ENCODE data around the gene APMAP.

Gene APMAP

DNA sequence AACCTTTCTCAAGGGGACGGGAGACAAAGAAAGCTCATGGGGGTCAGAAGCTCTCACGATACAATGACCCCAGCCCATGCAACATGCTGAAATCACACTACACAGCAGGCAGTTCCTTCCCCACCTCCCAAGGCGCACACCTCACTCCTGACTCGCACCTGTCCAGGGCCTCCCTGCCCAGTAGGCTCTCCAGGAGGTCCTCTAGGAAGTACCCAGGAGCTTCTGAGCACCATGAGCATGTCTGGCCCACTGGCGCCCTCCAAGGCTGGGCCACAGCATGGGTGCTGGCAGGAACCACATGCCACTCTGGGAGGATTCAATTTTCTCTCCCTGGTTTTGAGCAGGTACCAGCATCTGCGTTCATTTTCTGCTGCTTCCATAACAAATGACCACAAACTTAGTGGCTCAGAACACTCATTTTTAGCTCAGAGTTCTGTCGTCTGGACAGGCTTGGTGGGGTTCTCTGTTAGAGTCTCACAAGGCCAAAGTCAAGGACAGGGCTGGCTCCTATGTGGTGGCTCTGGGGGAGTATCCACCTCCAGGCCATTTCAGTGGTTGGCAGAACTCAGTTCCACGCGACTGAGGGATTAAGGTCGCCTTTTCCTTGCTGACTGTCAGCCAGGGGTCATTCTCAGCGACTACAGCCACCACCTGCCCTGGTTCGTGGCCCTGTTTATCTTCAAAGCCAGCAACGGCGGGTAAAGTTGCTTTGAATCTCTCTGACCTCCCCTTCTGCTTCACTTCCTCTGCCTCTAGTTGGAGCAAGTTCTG, 32.7 kb upstream of the APMAP start:
- H3K27me3 ChIP-seq (ENCODE audit: control insufficient read depth in 5 of 5, insufficient read depth in 4 of 5, low read length in 5 of 5): no peaks in the 10 kb centered on the region
- no peak overlapping the region for H3K27ac ChIP-seq (ENCODE audit: low read depth, low read length)
- no peaks in the 10 kb centered on the region for H3K9me3 ChIP-seq (ENCODE audit: control insufficient read depth in 5 of 5, low read length in 5 of 5)
- no peak overlapping the region for H3K9ac ChIP-seq (ENCODE audit: low read length in 5 of 5)
- H3K36me3 ChIP-seq (ENCODE audit: control insufficient read depth in 5 of 5, insufficient read depth in 5 of 5, low read length in 5 of 5): peaks cover 0 to 39% (median 16%) of the 10 kb centered on the region in 5 donors
- H3K4me1 ChIP-seq (ENCODE audit: control insufficient read depth in 5 of 5, insufficient read depth in 5 of 5, low read length in 5 of 5): peaks cover 0 to 5% (median 0%) of the 10 kb centered on the region in 5 donors
- H3K4me3 ChIP-seq (ENCODE audit: low read depth in 1 of 5, low read length in 5 of 5): no peak overlapping the region

DNA sequence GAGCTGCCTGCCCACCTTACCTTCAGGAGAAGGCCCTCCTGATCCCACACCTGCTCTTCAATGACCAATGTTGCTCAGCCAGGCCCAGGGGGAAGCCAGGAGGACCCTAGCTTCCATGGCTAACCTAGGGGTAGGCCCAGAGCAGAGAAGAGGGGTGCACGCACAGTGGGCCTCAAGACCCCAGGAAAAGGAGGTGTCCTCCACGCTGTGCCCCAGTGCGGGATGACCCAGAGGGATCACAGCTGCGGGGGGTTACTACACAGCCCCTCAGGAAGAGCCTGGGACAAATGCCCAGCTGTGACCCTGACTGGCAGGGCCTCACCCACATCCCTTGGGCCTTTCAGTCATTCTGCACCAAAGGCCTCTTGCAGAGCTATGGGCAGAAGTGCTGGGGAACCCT, 31.6 kb upstream of the APMAP start:
- Histone ChIP-seq H3K4me3 (ENCODE audit: low read depth in 1 of 5, low read length in 5 of 5) (no peak overlapping the region), H3K9me3 (ENCODE audit: control insufficient read depth in 5 of 5, low read length in 5 of 5) (no peaks in the 10 kb centered on the region), H3K9ac (ENCODE audit: low read length in 5 of 5) (no peak overlapping the region), H3K4me1 (ENCODE audit: control insufficient read depth in 5 of 5, insufficient read depth in 5 of 5, low read length in 5 of 5) (peaks cover 0 to 5% (median 0%) of the 10 kb centered on the region in 5 donors), H3K27me3 (ENCODE audit: control insufficient read depth in 5 of 5, insufficient read depth in 4 of 5, low read length in 5 of 5) (no peaks in the 10 kb centered on the region), H3K36me3 (ENCODE audit: control insufficient read depth in 5 of 5, insufficient read depth in 5 of 5, low read length in 5 of 5) (peaks cover 0 to 37% (median 17%) of the 10 kb centered on the region in 5 donors), H3K27ac (ENCODE audit: low read depth, low read length) (no peak overlapping the region)

DNA sequence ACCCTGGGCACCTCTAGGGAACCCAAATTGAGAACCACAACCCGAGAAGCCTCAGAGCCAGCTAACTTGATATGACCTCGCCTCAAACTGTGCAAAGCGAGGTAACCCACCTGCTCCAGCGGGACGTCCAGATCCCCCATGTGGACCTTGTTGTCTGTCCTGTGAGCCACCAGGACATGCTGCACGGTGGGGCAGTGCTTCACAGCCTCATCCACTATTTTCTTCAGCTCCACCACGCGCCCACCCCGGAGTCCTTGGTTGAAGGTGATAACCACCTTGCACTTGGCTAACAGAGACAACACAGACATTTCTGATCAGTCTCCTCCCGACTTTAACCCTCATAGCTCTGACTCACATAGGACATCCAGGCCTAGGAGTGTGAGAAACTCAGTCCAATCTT, 30.8 kb upstream of the APMAP start:
- H3K9ac ChIP-seq (ENCODE audit: low read length in 5 of 5): no peak overlapping the region
- no peak overlapping the region for H3K27ac ChIP-seq (ENCODE audit: low read depth, low read length)
- no peak overlapping the region for H3K4me3 ChIP-seq (ENCODE audit: low read depth in 1 of 5, low read length in 5 of 5)

DNA sequence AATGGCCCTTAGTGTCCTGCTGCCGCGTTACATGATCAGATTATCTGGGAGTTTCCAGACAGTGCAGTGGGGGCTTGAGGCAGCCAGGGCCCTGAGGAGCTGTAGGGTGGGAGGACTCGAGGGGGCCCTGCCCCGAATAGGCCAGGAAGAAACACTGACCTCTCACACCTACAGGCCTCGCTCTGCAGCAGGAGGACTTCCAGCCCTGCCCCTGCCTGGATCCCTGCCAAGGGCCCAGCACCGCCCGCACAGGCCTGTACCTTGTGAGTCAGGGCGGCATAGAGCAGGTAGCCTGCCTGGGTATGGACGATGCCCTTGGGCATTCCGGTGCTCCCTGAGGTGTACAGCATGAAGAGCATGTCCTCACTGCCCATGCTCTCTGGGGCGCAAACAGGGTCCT, 30.1 kb upstream of the APMAP start:
- H3K4me1 ChIP-seq (ENCODE audit: control insufficient read depth in 5 of 5, insufficient read depth in 5 of 5, low read length in 5 of 5): peaks cover 0 to 5% (median 0%) of the 10 kb centered on the region in 5 donors
- H3K36me3 ChIP-seq (ENCODE audit: control insufficient read depth in 5 of 5, insufficient read depth in 5 of 5, low read length in 5 of 5): peaks cover 0 to 46% (median 19%) of the 10 kb centered on the region in 5 donors

More for the DNA sequence above, 30.8 kb upstream of the APMAP start:
- H3K36me3 ChIP-seq (ENCODE audit: control insufficient read depth in 5 of 5, insufficient read depth in 5 of 5, low read length in 5 of 5): peaks cover 0 to 43% (median 19%) of the 10 kb centered on the region in 5 donors
- no peaks in the 10 kb centered on the region for H3K9me3 ChIP-seq (ENCODE audit: control insufficient read depth in 5 of 5, low read length in 5 of 5)
- H3K4me1 ChIP-seq (ENCODE audit: control insufficient read depth in 5 of 5, insufficient read depth in 5 of 5, low read length in 5 of 5): peaks cover 0 to 5% (median 0%) of the 10 kb centered on the region in 5 donors
- H3K27me3 ChIP-seq (ENCODE audit: control insufficient read depth in 5 of 5, insufficient read depth in 4 of 5, low read length in 5 of 5): no peaks in the 10 kb centered on the region

DNA sequence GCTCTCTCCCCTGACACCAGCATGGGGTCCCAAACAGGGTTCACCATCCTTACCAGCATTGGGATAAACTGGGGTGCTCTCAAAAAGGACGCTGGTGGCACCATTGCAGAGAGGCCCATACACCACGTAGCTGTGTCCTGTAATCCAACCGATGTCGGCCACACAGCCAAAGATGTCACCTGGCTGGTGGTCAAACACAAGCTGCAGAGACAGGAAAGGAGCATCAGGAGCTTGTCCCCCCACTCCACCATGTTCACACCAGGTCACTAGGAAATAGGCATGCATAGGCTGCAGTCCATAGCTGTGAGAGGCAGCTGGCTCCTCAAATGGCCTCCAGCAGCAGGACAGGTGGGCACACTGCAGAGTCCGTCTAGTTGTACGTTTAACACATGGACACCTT, 28.8 kb upstream of the APMAP start:
- Histone ChIP-seq H3K9me3 (ENCODE audit: control insufficient read depth in 5 of 5, low read length in 5 of 5) (no peaks in the 10 kb centered on the region), H3K4me1 (ENCODE audit: control insufficient read depth in 5 of 5, insufficient read depth in 5 of 5, low read length in 5 of 5) (peaks cover 0 to 5% (median 0%) of the 10 kb centered on the region in 5 donors), H3K27ac (ENCODE audit: low read depth, low read length) (no peak overlapping the region), H3K9ac (ENCODE audit: low read length in 5 of 5) (no peak overlapping the region), H3K27me3 (ENCODE audit: control insufficient read depth in 5 of 5, insufficient read depth in 4 of 5, low read length in 5 of 5) (no peaks in the 10 kb centered on the region), H3K4me3 (ENCODE audit: low read depth in 1 of 5, low read length in 5 of 5) (no peak overlapping the region), H3K36me3 (ENCODE audit: control insufficient read depth in 5 of 5, insufficient read depth in 5 of 5, low read length in 5 of 5) (peaks cover 0 to 56% (median 19%) of the 10 kb centered on the region in 5 donors)

More for the DNA sequence above, 30.1 kb upstream of the APMAP start:
- no peak overlapping the region for H3K27ac ChIP-seq (ENCODE audit: low read depth, low read length)
- H3K9me3 ChIP-seq (ENCODE audit: control insufficient read depth in 5 of 5, low read length in 5 of 5): no peaks in the 10 kb centered on the region
- peak overlapping the region in 1 of 5 donors; percentile 35 for H3K9ac ChIP-seq (ENCODE audit: low read length in 5 of 5)
- no peaks in the 10 kb centered on the region for H3K27me3 ChIP-seq (ENCODE audit: control insufficient read depth in 5 of 5, insufficient read depth in 4 of 5, low read length in 5 of 5)
- H3K4me3 ChIP-seq (ENCODE audit: low read depth in 1 of 5, low read length in 5 of 5): no peak overlapping the region

DNA sequence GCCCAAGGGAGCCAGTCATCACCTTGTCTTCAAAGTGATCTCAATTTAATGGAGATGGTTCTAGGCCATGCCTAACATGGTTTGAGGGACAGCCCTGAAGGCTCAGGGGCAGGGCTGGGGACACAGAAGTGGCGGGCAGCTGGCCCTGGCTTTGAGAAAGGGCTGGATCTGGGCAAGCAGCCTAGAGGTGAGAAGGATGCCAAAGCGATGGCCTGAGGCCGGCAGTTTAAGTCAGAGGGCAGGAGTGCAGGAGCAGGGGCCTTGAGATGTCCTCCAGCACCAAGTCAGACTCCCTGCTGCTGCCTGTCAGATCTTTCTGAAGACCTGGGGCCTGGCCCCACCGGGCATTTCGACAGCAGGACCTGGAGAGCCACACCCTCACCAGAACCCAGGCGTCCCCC, 28.4 kb upstream of the APMAP start:
- Histone ChIP-seq H3K4me1 (ENCODE audit: control insufficient read depth in 5 of 5, insufficient read depth in 5 of 5, low read length in 5 of 5) (peaks cover 0 to 5% (median 0%) of the 10 kb centered on the region in 5 donors), H3K27ac (ENCODE audit: low read depth, low read length) (no peak overlapping the region), H3K27me3 (ENCODE audit: control insufficient read depth in 5 of 5, insufficient read depth in 4 of 5, low read length in 5 of 5) (no peaks in the 10 kb centered on the region), H3K9ac (ENCODE audit: low read length in 5 of 5) (no peak overlapping the region), H3K4me3 (ENCODE audit: low read depth in 1 of 5, low read length in 5 of 5) (no peak overlapping the region), H3K36me3 (ENCODE audit: control insufficient read depth in 5 of 5, insufficient read depth in 5 of 5, low read length in 5 of 5) (peaks cover 0 to 58% (median 19%) of the 10 kb centered on the region in 5 donors), H3K9me3 (ENCODE audit: control insufficient read depth in 5 of 5, low read length in 5 of 5) (no peaks in the 10 kb centered on the region)

DNA sequence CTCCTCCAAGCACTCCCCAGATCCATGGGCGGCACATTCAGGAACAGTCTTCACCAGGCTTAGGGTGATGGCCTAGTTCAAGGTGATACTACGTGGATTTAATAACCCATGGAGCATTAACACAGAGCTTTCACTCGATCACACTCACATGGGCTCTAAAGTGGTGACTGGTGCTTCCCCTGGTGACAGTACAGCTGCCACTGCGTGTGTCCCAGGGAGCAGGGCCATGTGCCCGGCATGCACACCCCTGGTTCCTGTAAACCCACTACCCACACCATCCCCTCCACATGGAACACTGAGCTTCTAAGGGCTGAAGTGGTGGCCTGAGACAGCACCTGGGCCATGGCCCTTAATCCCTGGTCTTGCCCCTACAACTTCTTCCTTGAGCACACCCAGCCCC, 27.8 kb upstream of the APMAP start:
- peaks cover 0 to 62% (median 19%) of the 10 kb centered on the region in 5 donors for H3K36me3 ChIP-seq (ENCODE audit: control insufficient read depth in 5 of 5, insufficient read depth in 5 of 5, low read length in 5 of 5)

DNA sequence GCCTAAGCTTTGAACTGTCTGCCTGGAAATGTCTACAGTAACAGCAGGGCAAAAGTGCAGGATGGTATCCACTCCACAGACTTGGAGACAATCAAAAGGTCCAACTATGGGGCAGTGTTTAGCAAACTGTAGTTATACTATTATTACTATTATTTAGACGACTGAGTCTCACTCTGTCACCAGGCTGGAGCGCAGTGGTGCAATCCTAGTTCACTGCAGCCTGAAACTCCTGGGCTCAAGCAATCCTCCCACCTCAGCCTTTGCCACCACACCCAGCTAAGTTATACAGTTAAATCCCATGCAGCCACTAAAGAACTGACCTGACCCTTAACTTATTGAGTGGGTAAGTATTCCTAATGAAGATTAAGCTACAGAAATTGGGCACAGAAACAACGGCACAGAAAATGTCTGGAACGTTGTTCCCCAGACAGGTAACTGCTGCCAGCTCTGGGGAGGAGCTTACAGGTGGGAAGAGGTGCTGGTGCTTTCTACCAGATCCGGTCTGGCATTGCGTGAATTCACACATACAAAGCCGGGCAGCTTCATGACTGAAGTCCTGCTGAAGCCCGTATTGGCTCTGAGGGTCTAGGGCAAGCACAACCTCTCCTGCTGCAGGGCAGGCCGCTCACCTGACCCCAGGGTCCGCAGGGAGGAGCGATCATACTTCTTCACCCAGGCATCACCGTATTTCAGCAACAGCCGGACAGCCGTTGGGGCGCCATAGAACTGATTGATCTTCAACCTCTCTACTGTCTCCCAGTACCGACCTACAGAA, 27.0 kb upstream of the APMAP start:
- Histone ChIP-seq H3K9me3 (ENCODE audit: control insufficient read depth in 5 of 5, low read length in 5 of 5) (no peaks in the 10 kb centered on the region), H3K4me3 (ENCODE audit: low read depth in 1 of 5, low read length in 5 of 5) (no peak overlapping the region), H3K9ac (ENCODE audit: low read length in 5 of 5) (no peak overlapping the region), H3K4me1 (ENCODE audit: control insufficient read depth in 5 of 5, insufficient read depth in 5 of 5, low read length in 5 of 5) (no peaks in the 10 kb centered on the region), H3K36me3 (ENCODE audit: control insufficient read depth in 5 of 5, insufficient read depth in 5 of 5, low read length in 5 of 5) (peaks cover 0 to 67% (median 19%) of the 10 kb centered on the region in 5 donors), H3K27me3 (ENCODE audit: control insufficient read depth in 5 of 5, insufficient read depth in 4 of 5, low read length in 5 of 5) (no peaks in the 10 kb centered on the region), H3K27ac (ENCODE audit: low read depth, low read length) (no peak overlapping the region)

More for the DNA sequence above, 27.8 kb upstream of the APMAP start:
- Histone ChIP-seq H3K4me1 (ENCODE audit: control insufficient read depth in 5 of 5, insufficient read depth in 5 of 5, low read length in 5 of 5) (no peaks in the 10 kb centered on the region), H3K4me3 (ENCODE audit: low read depth in 1 of 5, low read length in 5 of 5) (no peak overlapping the region), H3K27me3 (ENCODE audit: control insufficient read depth in 5 of 5, insufficient read depth in 4 of 5, low read length in 5 of 5) (no peaks in the 10 kb centered on the region), H3K9me3 (ENCODE audit: control insufficient read depth in 5 of 5, low read length in 5 of 5) (no peaks in the 10 kb centered on the region), H3K9ac (ENCODE audit: low read length in 5 of 5) (no peak overlapping the region), H3K27ac (ENCODE audit: low read depth, low read length) (no peak overlapping the region)

DNA sequence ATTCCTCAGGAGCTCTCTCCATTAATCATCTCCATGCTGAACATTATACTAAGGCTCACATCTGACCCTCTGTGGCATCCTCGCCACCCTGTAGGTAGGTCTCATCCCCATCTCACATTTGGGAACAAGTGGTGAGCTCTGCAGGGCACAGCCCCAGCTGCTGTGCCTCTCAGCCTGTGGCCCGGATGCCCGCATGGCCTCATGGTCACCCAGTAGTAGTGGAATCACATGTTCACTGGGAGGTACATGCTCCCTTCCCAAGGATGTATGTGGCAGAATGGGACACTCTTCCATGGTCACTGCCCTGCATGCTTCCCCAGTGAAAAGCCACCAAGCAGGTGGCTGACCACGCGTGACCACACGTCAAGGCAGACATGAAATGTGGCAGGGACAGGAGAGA, 26.3 kb upstream of the APMAP start:
- Histone ChIP-seq H3K36me3 (ENCODE audit: control insufficient read depth in 5 of 5, insufficient read depth in 5 of 5, low read length in 5 of 5) (peaks cover 0 to 67% (median 24%) of the 10 kb centered on the region in 5 donors), H3K27me3 (ENCODE audit: control insufficient read depth in 5 of 5, insufficient read depth in 4 of 5, low read length in 5 of 5) (no peaks in the 10 kb centered on the region), H3K4me1 (ENCODE audit: control insufficient read depth in 5 of 5, insufficient read depth in 5 of 5, low read length in 5 of 5) (no peaks in the 10 kb centered on the region), H3K4me3 (ENCODE audit: low read depth in 1 of 5, low read length in 5 of 5) (no peak overlapping the region), H3K9ac (ENCODE audit: low read length in 5 of 5) (no peak overlapping the region), H3K27ac (ENCODE audit: low read depth, low read length) (no peak overlapping the region), H3K9me3 (ENCODE audit: control insufficient read depth in 5 of 5, low read length in 5 of 5) (no peaks in the 10 kb centered on the region)

DNA sequence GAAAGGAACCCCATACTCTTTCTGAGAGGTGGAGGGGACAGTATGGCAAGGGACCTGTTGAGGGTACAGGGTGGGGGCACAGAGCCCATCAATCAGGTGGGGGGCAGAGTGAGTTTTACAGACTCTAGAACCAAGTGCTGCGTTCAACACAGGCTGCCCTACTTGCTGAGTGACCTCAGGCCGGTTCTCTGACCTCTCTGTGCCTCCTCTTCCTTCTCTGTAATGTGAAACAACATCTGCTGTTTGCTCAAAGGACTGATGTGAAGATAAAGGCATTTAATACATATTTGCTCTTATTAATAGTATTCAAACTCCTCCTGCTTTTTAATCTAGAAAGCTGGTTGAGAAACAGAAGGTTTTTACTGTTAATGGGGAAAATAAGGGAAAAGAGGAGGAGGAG, 25.9 kb upstream of the APMAP start:
- H3K4me1 ChIP-seq (ENCODE audit: control insufficient read depth in 5 of 5, insufficient read depth in 5 of 5, low read length in 5 of 5): no peaks in the 10 kb centered on the region
- H3K27me3 ChIP-seq (ENCODE audit: control insufficient read depth in 5 of 5, insufficient read depth in 4 of 5, low read length in 5 of 5): no peaks in the 10 kb centered on the region
- peaks cover 0 to 70% (median 29%) of the 10 kb centered on the region in 5 donors for H3K36me3 ChIP-seq (ENCODE audit: control insufficient read depth in 5 of 5, insufficient read depth in 5 of 5, low read length in 5 of 5)

More for the DNA sequence above, 25.9 kb upstream of the APMAP start:
- H3K4me3 ChIP-seq (ENCODE audit: low read depth in 1 of 5, low read length in 5 of 5): no peak overlapping the region
- H3K27ac ChIP-seq (ENCODE audit: low read depth, low read length): no peak overlapping the region
- no peaks in the 10 kb centered on the region for H3K9me3 ChIP-seq (ENCODE audit: control insufficient read depth in 5 of 5, low read length in 5 of 5)
- H3K9ac ChIP-seq (ENCODE audit: low read length in 5 of 5): no peak overlapping the region

Data from subcutaneous abdominal adipose tissue (tissue), 5 donors.